ENCODE data around the gene INPPL1.

Gene INPPL1

DNA sequence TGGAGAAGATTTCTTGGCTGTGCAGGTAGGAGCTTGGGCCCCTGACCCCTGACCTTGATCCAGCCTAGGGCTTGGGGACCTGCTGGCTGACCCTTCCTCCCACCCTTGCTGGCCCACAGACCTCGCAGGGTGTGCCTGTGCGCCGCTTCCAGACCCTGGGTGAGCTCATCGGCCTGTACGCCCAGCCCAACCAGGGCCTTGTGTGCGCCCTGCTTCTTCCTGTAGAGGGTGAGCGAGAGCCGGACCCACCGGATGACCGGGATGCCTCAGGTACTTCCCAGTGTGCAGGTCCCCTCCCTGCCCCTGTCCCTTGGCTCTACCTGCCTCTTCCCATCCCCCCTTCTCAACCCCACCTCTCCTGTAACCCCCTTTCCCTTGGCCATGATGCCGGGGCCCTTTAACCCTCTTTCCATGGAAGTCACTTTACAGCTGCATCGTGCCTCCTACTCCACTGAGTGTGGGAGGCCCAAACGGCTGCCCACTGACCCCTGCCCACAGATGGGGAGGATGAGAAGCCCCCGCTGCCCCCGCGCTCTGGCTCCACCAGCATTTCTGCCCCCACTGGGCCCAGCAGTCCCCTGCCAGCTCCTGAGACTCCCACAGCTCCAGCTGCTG is 3.8 kb downstream of the INPPL1 start:
- POLR2A ChIA-PET (ENCODE audit: low non-redundant PET): no interaction called here
- CTCF ChIA-PET: no interaction called here
- no peak for DNase-seq (ENCODE audit: low spot score)
- H3K27ac ChIP-seq: peak overlapping the region; percentile 42
- TF ChIP-seq, protein P1, sequence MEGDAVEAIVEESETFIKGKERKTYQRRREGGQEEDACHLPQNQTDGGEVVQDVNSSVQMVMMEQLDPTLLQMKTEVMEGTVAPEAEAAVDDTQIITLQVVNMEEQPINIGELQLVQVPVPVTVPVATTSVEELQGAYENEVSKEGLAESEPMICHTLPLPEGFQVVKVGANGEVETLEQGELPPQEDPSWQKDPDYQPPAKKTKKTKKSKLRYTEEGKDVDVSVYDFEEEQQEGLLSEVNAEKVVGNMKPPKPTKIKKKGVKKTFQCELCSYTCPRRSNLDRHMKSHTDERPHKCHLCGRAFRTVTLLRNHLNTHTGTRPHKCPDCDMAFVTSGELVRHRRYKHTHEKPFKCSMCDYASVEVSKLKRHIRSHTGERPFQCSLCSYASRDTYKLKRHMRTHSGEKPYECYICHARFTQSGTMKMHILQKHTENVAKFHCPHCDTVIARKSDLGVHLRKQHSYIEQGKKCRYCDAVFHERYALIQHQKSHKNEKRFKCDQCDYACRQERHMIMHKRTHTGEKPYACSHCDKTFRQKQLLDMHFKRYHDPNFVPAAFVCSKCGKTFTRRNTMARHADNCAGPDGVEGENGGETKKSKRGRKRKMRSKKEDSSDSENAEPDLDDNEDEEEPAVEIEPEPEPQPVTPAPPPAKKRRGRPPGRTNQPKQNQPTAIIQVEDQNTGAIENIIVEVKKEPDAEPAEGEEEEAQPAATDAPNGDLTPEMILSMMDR (conservative IDR thresholded peaks at IDR 0.05; ENCODE audit: low read depth): no peak

DNA sequence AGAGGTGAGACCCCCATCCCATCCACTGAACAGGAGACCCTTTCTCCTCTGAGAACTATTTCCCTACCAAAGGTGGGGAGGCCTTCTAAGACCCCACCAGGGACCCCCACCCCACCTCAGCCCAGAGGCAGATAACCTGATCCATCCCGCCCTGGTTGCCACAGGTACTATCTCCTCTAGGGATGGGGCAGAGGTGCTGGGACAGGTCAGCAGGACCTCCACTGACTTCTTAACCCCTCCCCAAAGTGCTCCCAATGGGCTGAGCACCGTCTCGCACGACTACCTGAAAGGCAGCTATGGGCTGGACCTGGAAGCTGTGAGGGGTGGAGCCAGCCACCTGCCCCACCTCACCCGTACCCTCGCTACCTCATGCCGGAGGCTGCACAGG is 4.3 kb downstream of the INPPL1 start:
- CTCF ChIA-PET: no interaction called here
- TF ChIP-seq, protein P1 (conservative IDR thresholded peaks at IDR 0.05; ENCODE audit: low read depth): no peak

DNA sequence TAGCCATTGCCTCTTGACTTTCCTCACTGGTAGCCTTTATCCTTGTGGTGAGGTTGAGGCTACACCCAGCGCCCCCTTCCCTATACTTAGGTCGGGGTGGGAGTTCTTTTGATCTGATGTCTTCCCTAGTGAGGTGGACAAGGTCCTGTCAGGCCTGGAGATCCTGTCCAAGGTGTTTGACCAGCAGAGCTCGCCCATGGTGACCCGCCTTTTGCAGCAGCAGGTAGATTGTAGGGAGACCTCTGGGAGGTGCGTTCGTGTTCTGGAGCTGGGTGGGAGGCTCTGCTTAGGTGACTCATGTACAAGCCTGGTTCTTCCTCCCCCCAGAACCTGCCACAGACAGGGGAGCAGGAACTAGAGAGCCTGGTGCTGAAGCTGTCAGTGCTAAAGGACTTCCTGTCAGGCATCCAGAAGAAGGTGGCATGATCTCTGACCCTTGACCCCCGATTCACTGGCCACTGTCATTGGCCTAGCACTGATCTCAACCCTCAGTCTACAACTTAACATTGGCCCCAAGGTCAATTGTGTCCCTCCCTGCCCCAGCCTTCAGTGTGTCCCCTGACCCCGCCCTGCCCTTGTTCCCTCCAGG is 4.9 kb downstream of the INPPL1 start:
- ChIA-PET CTCF (interaction anchor here (0.5 to 1.8 kb wide), 2 partner anchors 9 to 85 kb away, joined by 3 to 5 read pairs; no protein-coding TSS in a partner anchor), POLR2A (ENCODE audit: low non-redundant PET) (no interaction called here)
- peak overlapping the region; percentile 14; the same call in 1 of the 2 replicates for H3K27ac ChIP-seq
- no peak for DNase-seq (ENCODE audit: low spot score)
- TF ChIP-seq, protein P1 (conservative IDR thresholded peaks at IDR 0.05; ENCODE audit: low read depth): no peak

More for the DNA sequence above, 4.3 kb downstream of the INPPL1 start:
- H3K27ac ChIP-seq: peak overlapping the region; percentile 42; the same call in 1 of the 2 replicates
- POLR2A ChIA-PET (ENCODE audit: low non-redundant PET): no interaction called here
- no peak for DNase-seq (ENCODE audit: low spot score)

DNA sequence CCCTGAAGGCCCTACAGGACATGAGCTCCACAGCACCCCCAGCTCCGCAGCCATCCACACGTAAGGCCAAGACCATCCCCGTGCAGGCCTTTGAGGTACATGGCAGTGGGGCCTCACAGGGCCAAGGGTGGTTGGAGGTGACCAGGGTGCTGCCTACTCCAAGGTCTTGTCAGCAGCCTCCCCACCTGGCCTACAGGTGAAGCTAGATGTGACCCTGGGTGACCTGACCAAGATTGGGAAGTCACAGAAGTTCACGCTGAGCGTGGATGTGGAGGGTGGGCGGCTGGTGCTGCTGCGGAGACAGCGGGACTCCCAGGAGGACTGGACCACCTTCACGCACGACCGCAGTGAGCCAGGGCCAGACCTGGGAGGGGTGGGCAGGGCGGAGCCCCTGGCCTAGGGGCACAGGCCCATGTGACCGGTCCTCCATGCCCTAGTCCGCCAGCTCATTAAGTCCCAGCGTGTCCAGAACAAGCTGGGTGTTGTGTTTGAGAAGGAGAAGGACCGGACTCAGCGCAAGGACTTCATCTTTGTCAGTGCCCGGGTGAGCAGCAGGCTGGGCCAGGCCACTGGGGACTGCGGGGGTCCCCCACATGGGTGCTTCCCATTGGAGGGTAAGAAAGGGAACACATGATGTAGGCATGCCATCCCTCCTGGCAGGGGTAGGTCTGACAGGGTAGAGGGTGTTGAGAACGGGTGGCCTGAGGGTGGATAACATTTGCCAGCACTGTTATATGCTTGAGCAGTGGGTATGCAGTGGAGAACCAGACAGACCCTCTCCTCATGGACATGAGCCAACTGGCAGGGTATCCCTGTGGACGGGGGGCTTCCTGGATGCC is 5.6 kb downstream of the INPPL1 start:
- TF ChIP-seq, protein P1 (conservative IDR thresholded peaks at IDR 0.05; ENCODE audit: low read depth): no peak
- peak overlapping the region; percentile 14; the same call in 1 of the 2 replicates for H3K27ac ChIP-seq
- CTCF ChIA-PET: interaction anchor here (0.5 to 1.8 kb wide), 2 partner anchors 8 to 85 kb away, joined by 3 to 5 read pairs; no protein-coding TSS in a partner anchor
- POLR2A ChIA-PET (ENCODE audit: low non-redundant PET): interaction anchor here (0.6 kb wide), 1 partner anchor 12 kb away, joined by 3 read pairs; no protein-coding TSS in a partner anchor
- DNase-seq (ENCODE audit: low spot score): no peak

DNA sequence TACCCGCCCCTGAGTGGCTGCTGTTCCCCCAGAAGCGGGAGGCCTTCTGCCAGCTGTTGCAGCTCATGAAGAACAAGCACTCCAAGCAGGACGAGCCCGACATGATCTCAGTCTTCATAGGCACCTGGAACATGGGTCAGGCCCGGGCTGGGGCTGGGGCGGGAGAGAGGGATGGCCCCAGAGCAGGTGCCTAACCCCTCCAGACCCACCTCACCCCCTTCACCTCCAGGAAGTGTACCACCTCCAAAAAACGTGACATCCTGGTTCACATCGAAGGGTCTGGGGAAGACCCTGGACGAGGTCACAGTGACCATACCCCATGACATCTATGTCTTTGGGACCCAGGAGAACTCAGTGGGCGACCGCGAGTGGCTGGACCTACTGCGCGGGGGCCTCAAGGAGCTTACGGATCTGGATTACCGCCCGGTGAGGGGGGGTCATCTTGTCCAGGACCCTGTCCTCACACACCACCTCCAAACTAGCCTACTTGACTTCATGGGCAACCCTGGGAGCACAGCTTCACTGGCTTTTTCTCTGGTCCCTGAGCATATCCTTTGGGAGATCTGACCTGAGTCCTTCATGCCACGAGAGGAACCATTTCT is 6.3 kb downstream of the INPPL1 start:
- H3K27ac ChIP-seq: no peak overlapping the region
- DNase-seq (ENCODE audit: low spot score): no peak
- ChIA-PET POLR2A (ENCODE audit: low non-redundant PET) (interaction anchor here (0.6 kb wide), 1 partner anchor 12 kb away, joined by 3 read pairs; no protein-coding TSS in a partner anchor), CTCF (interaction anchor here (1.8 kb wide), 1 partner anchor 86 kb away, joined by 5 read pairs; no protein-coding TSS in a partner anchor)
- TF ChIP-seq, protein P1 (conservative IDR thresholded peaks at IDR 0.05; ENCODE audit: low read depth): no peak

Data from RWPE1 (cell line).